ENCODE results near the gene GALNT12. TPM values are rescaled to one million over a fixed set of nuclear protein-coding genes. Genes with fewer than 3 reads are reported as not detected.
A peak's percentile ranks its signal among the peaks of the same experiment; 100 is the strongest.

GALNT12 gene
- total RNA-seq, 1 experiment from 2014 or later: 2.7 TPM

- peak in 1 of 2 experiments; percentile 28 for DNase-seq
- H3K27ac ChIP-seq: no peak overlapping the region
Observed at GRCh38 chr9:98806394-98807035, 955 bp upstream of the GALNT12 start.

GRCh38 chr9:98807814-98808195 lies 335 bp downstream of the GALNT12 start:
- Histone ChIP-seq H3K4me3 (peak overlapping the region; percentile 46), H3K27me3 (peaks cover 7% of the 10 kb centered on the region), H3K4me1 (peaks cover 16% of the 10 kb centered on the region), H3K27ac (no peak overlapping the region), H3K36me3 (no peaks in the 10 kb centered on the region), H3K9me3 (replicated peaks) (no peaks in the 10 kb centered on the region)
- DNase-seq: no peak

More at GRCh38 chr9:98806394-98807035, 955 bp upstream of the GALNT12 start:
- H3K4me3 ChIP-seq: no peak overlapping the region
- no peaks in the 10 kb centered on the region for H3K36me3 ChIP-seq
- peaks cover 7% of the 10 kb centered on the region for H3K27me3 ChIP-seq
- no peaks in the 10 kb centered on the region for H3K9me3 ChIP-seq (replicated peaks)
- H3K4me1 ChIP-seq: peaks cover 16% of the 10 kb centered on the region

- DNase-seq: peak; percentile 29 to 37
- Histone ChIP-seq H3K27ac (no peak overlapping the region), H3K4me3 (peak overlapping the region; percentile 46), H3K4me1 (peaks cover 16% of the 10 kb centered on the region), H3K9me3 (replicated peaks) (no peaks in the 10 kb centered on the region), H3K27me3 (peaks cover 7% of the 10 kb centered on the region), H3K36me3 (no peaks in the 10 kb centered on the region)
Observed at GRCh38 chr9:98808411-98808815, 943 bp downstream of the GALNT12 start.

GRCh38 chr9:98808875-98809274 lies 1.4 kb downstream of the GALNT12 start:
- no peaks in the 10 kb centered on the region for H3K9me3 ChIP-seq (replicated peaks)
- no peak overlapping the region for H3K4me3 ChIP-seq
- no peak overlapping the region for H3K27ac ChIP-seq
- DNase-seq: no peak
- peaks cover 7% of the 10 kb centered on the region; the same call in 1 of the 2 replicates for H3K27me3 ChIP-seq
- H3K4me1 ChIP-seq: peaks cover 16% of the 10 kb centered on the region
- H3K36me3 ChIP-seq: no peaks in the 10 kb centered on the region

- no peaks in the 10 kb centered on the region for H3K9me3 ChIP-seq (replicated peaks)
- H3K4me1 ChIP-seq: peaks cover 16% of the 10 kb centered on the region
- H3K4me3 ChIP-seq: no peak overlapping the region
- peak; percentile 29 to 53 for DNase-seq
- no peaks in the 10 kb centered on the region for H3K36me3 ChIP-seq
- H3K27me3 ChIP-seq: peaks cover 1% of the 10 kb centered on the region; the same call in 1 of the 2 replicates
- H3K27ac ChIP-seq: no peak overlapping the region
Observed at GRCh38 chr9:98809311-98810101, 2.0 kb downstream of the GALNT12 start.

GRCh38 chr9:98810102-98810842 lies 2.8 kb downstream of the GALNT12 start:
- no peaks in the 10 kb centered on the region; the same call in 1 of the 2 replicates for H3K27me3 ChIP-seq
- H3K27ac ChIP-seq: no peak overlapping the region
- no peaks in the 10 kb centered on the region for H3K36me3 ChIP-seq
- H3K4me3 ChIP-seq: no peak overlapping the region
- no peak for DNase-seq
- peaks cover 16% of the 10 kb centered on the region for H3K4me1 ChIP-seq
- no peaks in the 10 kb centered on the region for H3K9me3 ChIP-seq (replicated peaks)

GRCh38 chr9:98811051-98811650 lies 3.7 kb downstream of the GALNT12 start:
- Histone ChIP-seq H3K27ac (no peak overlapping the region), H3K27me3 (peaks cover 3% of the 10 kb centered on the region), H3K36me3 (no peaks in the 10 kb centered on the region), H3K9me3 (replicated peaks) (no peaks in the 10 kb centered on the region), H3K4me1 (peaks cover 16% of the 10 kb centered on the region), H3K4me3 (no peak overlapping the region)
- DNase-seq: peak in 1 of 2 experiments; percentile 33

- Histone ChIP-seq H3K4me1 (peaks cover 6% of the 10 kb centered on the region), H3K36me3 (no peaks in the 10 kb centered on the region), H3K27ac (no peak overlapping the region), H3K9me3 (replicated peaks) (no peaks in the 10 kb centered on the region), H3K27me3 (peaks cover 3% of the 10 kb centered on the region; the same call in 1 of the 2 replicates), H3K4me3 (no peak overlapping the region)
- DNase-seq: no peak
Observed at GRCh38 chr9:98815391-98815951, 8.0 kb downstream of the GALNT12 start.

GRCh38 chr9:98818764-98819163 lies 11.3 kb downstream of the GALNT12 start:
- Histone ChIP-seq H3K27me3 (peaks cover 3% of the 10 kb centered on the region; the same call in 1 of the 2 replicates), H3K4me3 (no peak overlapping the region), H3K4me1 (no peaks in the 10 kb centered on the region), H3K9me3 (replicated peaks) (no peaks in the 10 kb centered on the region), H3K27ac (no peak overlapping the region), H3K36me3 (no peaks in the 10 kb centered on the region)
- no peak for DNase-seq

- no peaks in the 10 kb centered on the region for H3K9me3 ChIP-seq (replicated peaks)
- DNase-seq: no peak
- no peaks in the 10 kb centered on the region for H3K36me3 ChIP-seq
- H3K4me1 ChIP-seq: no peaks in the 10 kb centered on the region
- H3K4me3 ChIP-seq: no peak overlapping the region
- H3K27ac ChIP-seq: no peak overlapping the region
- H3K27me3 ChIP-seq: peaks cover 3% of the 10 kb centered on the region; the same call in 1 of the 2 replicates
Observed at GRCh38 chr9:98819231-98819630, 11.8 kb downstream of the GALNT12 start.

- Histone ChIP-seq H3K27ac (no peak overlapping the region), H3K27me3 (no peaks in the 10 kb centered on the region), H3K36me3 (no peaks in the 10 kb centered on the region), H3K9me3 (replicated peaks) (no peaks in the 10 kb centered on the region), H3K4me1 (no peaks in the 10 kb centered on the region), H3K4me3 (no peak overlapping the region)
- no peak for DNase-seq
Observed at GRCh38 chr9:98821831-98822230, 14.4 kb downstream of the GALNT12 start.

- Histone ChIP-seq H3K4me3 (no peak overlapping the region), H3K4me1 (no peaks in the 10 kb centered on the region), H3K36me3 (no peaks in the 10 kb centered on the region), H3K27ac (no peak overlapping the region), H3K27me3 (no peaks in the 10 kb centered on the region), H3K9me3 (replicated peaks) (no peaks in the 10 kb centered on the region)
- DNase-seq: no peak
Observed at GRCh38 chr9:98822661-98823060, 15.2 kb downstream of the GALNT12 start.

- no peaks in the 10 kb centered on the region for H3K4me1 ChIP-seq
Observed at GRCh38 chr9:98823666-98824334, 16.3 kb downstream of the GALNT12 start.

GRCh38 chr9:98825414-98825813 lies 17.9 kb downstream of the GALNT12 start:
- Histone ChIP-seq H3K4me3 (no peak overlapping the region), H3K27me3 (no peaks in the 10 kb centered on the region), H3K36me3 (no peaks in the 10 kb centered on the region), H3K4me1 (no peaks in the 10 kb centered on the region), H3K27ac (no peak overlapping the region), H3K9me3 (replicated peaks) (no peaks in the 10 kb centered on the region)
- DNase-seq: no peak

More at GRCh38 chr9:98823666-98824334, 16.3 kb downstream of the GALNT12 start:
- H3K36me3 ChIP-seq: no peaks in the 10 kb centered on the region
- H3K4me3 ChIP-seq: no peak overlapping the region
- no peak overlapping the region for H3K27ac ChIP-seq
- no peak for DNase-seq
- no peaks in the 10 kb centered on the region for H3K9me3 ChIP-seq (replicated peaks)
- H3K27me3 ChIP-seq: no peaks in the 10 kb centered on the region

Measured in SJCRH30 (cell line).